ENCODE results near the gene GPHA2. TPM values are rescaled to one million over a fixed set of nuclear protein-coding genes. Genes with fewer than 3 reads are reported as not detected.

GPHA2 gene
- total RNA-seq, 1 donor from 2014 or later, result not detected

DNA sequence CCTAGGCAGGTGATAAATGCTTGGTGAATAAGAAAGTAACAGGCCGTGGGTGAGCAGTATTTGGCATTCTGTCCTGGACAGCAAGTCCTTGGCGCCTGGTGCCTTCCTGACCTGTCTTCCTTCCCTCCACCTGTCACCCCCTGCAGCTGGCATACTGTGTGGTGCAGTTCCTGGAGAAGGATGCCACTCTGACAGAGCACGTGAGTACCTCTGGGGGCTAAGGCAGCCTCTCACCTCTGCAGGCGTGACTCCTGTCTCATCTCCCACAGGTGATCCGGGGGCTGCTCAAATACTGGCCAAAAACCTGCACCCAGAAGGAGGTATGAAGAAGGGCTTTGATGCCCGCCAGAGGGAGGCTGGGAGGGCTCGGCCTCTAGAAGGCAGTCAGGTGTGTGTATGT, 4.4 kb downstream of the GPHA2 start:
- DNase-seq (ENCODE audit: low read depth), result no peak

- no peak for DNase-seq (ENCODE audit: low read depth)
Measured at GRCh38 chr11:64930340-64930739, 5.4 kb downstream of the GPHA2 start.

DNA sequence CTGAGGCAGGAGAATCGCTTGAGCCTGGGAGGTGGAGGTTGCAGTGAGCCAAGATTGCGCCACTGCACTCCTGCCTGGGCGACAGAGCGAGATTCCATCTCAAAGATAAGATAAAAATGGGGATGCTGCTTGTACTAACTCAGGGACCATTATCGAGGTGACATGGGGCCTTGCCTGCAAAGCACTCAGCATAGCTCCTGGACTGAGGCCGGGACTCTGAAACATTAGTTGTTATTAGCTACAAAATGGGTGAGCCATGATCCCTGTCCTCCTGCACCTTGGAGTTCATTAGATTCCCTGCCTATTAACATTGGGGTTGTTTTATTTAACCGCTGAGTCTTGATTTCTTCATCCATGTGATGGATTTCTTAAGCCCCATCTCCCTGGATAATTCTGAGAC, 6.1 kb downstream of the GPHA2 start:
- no peak for DNase-seq (ENCODE audit: low read depth)

GRCh38 chr11:64928957-64929356, 6.7 kb downstream of the GPHA2 start:
- DNase-seq (ENCODE audit: low read depth), result no peak

GRCh38 chr11:64926689-64927088, 9.0 kb downstream of the GPHA2 start:
- DNase-seq (ENCODE audit: low read depth), result no peak

- DNase-seq (ENCODE audit: low read depth), result no peak
Measured at GRCh38 chr11:64925536-64926436, 9.9 kb downstream of the GPHA2 start.

DNA sequence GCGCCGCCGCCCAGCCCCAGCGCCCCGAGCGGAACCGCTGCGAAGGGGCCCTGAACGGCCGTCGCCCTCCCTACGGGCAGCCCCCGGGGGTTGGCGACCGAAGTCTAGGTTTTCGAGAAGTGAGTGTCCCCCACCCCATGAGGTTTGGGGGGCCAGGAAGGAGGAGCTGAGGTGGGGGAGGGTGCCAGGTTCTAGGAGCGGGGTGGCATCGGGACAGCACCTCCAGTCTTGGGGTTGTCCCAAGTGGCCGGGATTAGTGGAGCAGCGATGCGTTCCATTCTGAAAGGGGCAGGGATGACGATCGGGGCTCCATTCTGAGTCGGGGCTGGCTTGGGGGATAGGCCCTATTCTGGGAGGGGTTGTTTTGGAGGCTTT, 10.8 kb downstream of the GPHA2 start:
- DNase-seq (ENCODE audit: low read depth), result peak; percentile 15

DNA sequence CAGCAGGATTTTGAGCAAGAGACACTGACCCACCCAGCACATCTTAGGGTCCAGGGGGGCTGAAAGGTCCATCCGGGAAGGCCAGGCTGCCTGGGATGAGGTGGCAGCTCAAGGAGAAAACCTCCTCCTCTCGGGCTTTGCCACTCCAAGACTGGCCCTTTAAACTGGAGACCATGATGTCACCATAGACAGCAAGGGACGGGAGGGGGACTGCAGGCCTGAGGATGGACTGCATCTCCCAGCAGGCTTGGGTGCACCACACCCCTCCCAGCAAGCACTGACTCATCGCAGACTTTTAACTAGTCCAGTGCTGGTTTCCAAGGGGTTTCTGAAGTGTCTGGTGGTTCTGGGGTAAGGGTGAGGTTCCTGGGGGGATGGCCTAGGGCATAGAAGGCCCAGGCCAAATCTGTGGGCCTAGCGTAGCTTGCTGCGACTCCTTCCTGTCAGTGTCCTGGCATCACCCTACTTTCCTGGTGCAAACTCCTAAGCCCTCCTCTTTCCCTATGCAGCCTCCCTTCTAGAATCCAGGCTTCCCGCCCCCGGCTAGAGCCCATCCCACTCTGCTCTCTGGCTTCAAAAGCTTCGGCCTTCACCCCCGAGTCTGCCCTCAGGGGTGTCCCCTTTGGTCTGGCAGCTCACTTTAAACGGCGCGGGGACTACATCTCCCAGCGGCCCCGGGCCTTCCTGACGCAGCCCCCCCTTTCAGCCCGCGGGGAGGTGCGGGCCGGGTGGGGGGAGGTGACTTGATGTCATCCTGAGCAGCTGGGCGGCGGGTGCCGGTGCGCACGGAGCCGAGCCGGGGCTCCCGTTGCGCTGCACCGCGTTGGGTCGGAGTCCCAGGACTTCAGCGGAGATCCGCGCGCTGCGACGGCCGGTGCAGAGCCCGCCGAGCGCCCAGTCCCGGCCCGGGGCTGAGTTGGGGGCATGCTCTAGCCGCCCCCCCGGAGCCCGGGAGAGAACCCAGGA, 11.5 kb downstream of the GPHA2 start, which contains the start of gene PPP2R5B:
TSS of gene PPP2R5B (plus strand) at position 746 of the 966 bp plus-strand sequence. CDS start 1,046 bp downstream, outside the sequence.
- DNase-seq (ENCODE audit: low read depth), result peak; percentile 95

DNA sequence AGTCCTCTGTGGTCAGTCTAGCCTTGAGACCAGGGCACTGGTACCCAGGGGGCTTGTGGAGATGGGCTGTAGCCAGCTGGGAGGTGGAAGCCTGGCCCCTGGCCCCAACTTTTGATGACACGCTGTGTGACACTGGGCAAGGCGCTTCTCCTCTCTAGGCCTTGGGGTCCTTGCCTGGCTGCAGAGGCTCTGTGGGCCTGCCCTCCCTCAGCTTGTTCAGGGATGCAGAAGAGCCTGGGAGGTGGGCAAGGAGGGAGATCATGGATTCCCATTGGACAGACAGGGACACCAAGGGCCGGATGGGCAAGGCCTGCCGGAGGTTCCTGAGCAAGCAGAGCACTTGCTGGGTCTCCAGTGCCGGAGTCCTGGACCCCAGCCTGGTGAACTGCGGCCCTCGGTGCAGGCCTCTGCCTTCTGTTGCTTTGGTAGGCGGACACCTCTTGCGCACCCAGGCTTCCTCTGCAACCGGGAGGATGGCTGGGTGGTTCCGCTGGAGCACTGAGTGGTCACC, 12.5 kb downstream of the GPHA2 start:
- DNase-seq (ENCODE audit: low read depth), result no peak

DNA sequence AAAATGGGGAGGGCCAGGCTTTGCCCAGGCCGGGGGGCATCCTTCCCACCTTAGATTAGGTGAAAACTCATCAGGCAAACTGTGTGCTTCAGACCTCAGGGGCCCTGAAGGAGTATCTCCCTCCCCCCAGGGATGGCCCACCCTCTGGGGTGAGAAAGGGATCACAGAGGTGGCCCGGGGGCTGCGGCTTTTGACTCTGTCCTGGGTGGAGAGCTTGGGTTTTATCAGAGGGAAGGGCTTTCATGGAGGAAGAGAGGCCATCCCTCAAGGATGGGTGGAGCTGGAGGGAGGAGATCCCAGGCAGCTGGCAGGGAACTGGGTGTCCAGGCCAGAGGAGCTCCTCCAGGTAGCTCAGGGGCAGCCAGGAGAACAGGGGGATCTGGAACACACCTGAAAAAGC, 14.3 kb downstream of the GPHA2 start:
- no peak for DNase-seq (ENCODE audit: low read depth)

GRCh38 chr11:64920124-64920523, 15.6 kb downstream of the GPHA2 start:
- DNase-seq (ENCODE audit: low read depth), result no peak

GRCh38 chr11:64919627-64920026, 16.1 kb downstream of the GPHA2 start:
- no peak for DNase-seq (ENCODE audit: low read depth)

DNA sequence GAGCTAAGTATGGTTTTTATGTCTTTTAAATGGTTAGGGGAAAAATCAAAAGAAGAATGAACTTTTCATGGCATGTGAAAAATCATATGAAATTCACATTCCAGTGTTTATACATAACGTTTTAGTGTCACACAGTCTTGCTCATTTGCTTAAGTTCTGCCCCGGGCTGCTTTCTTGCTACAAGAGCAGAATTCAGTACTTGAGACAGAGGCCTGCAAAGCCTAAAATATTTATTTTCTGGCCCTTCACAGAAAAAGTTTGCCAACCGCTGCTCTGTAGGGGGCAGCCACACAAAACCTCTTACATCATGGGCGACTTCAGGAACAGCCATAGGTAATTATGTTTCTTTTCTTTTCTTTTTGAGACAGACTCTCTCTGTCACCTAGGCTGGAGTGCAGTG, 17.7 kb downstream of the GPHA2 start:
- peak; percentile 40 for DNase-seq (ENCODE audit: low read depth)

DNA sequence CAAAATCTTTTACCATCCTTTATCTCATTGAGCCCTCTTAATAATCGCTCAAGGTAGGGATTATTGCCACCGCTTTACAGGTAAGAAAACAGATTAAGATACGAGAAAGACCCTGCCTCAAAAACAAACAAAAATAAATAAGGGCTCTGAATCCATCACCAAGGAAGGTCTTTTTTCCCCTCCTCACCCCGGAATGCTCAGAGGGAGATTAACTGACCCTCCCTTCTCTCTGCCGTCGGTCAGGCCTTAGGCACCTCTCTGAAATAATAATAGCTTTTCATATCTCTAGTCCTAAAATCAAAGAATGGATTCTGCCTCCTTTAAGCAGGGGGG, 18.1 kb downstream of the GPHA2 start:
- no peak for DNase-seq (ENCODE audit: low read depth)

GRCh38 chr11:64916775-64917662, 18.7 kb downstream of the GPHA2 start, which contains the start of gene ATG2A:
Gene ATG2A (minus strand): TSS chr11:64917209. CDS start chr11:64917135, 74 bp downstream.
- peak; percentile 100 for DNase-seq (ENCODE audit: low read depth)

- DNase-seq (ENCODE audit: low read depth), result no peak
Measured at GRCh38 chr11:64916040-64916774, 19.5 kb downstream of the GPHA2 start.

GRCh38 chr11:64915376-64915887, 20.3 kb downstream of the GPHA2 start:
- no peak for DNase-seq (ENCODE audit: low read depth)

GRCh38 chr11:64914123-64914522, 21.6 kb downstream of the GPHA2 start:
- no peak for DNase-seq (ENCODE audit: low read depth)

DNA sequence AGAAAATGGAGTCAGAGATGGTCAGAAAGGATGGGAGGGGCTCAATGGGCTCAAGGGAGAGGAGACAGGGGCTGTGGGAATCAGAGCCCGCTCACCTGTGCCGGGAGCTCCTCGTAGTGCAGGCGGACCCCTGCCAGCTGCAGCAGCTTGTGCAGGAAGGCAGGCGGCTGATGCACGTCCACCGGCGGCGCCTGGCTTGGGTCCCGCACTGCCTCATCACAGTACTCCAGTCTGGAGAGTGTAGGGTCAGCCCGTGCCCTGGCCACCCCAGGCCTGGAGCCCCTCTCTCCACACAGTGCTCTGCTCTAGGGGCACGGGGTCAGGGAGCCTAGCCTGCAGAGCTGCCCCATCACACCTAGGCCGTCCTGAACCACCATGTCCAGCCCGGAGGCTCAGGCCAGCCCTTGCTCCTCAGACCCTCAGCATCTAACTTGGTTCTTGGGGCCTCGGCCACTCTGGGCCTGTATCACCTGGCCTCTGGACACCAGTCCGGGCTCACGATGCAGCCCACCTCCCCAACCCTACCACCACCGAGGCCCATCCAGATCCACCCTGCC, 22.4 kb downstream of the GPHA2 start:
- DNase-seq (ENCODE audit: low read depth), result no peak

Measured in myocyte (in vitro differentiated cells).